Measurements from ENCODE around the gene SGPL1. TPM values are rescaled to one million over a fixed set of nuclear protein-coding genes. Genes with fewer than 3 reads are reported as not detected.

Gene SGPL1
- total RNA-seq, 1 experiment from 2014 or later: 28.3 TPM

DNA sequence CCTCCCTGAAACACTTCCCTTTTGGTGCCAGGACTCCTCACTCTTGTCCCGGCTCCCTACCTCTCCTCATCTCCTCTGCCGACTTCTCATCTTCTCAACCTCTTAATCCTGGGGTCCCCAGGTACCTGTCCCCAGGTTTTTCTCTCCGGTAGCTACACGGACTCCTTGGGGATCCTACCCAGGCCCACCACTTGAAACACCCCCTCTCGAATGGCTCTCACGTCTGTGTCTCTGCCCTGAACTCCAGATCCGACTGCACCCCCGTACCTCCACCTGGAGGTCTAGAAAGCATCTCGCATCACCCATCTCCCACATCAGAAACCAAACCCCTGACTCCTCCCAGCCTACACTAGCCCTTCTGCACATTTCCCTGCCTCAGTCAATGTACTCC lies 35.4 kb upstream of the SGPL1 start:
- no peak for DNase-seq (ENCODE audit: low read depth)

GRCh38 chr10:70780772-70781171 lies 35.0 kb upstream of the SGPL1 start:
- DNase-seq (ENCODE audit: low read depth): no peak

- DNase-seq (ENCODE audit: low read depth): no peak
These were observed 34.2 kb upstream of the SGPL1 start for GRCh38 chr10:70781461-70782051.

GRCh38 chr10:70782086-70782745 lies 33.5 kb upstream of the SGPL1 start:
- no peak for DNase-seq (ENCODE audit: low read depth)

GRCh38 chr10:70782746-70783680 lies 32.7 kb upstream of the SGPL1 start:
- no peak for DNase-seq (ENCODE audit: low read depth)

DNA sequence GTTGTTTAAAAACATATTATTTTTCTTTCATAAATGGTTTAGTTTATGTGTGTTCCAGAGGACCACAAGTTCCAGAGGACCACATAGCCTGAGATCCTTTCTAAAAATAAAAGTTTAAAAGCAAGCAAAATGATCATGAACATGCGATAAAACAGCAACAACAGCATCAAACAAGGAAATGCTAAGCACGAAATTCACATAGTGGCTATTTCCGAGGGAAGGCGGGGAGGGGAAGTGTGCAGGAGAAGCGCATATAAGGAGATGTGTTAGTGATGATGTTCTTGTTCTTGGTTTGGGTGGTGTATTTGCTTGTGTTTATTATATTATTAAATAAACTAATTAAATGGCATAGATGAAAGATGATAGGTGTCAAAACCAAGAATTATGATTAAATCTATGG lies 31.7 kb upstream of the SGPL1 start:
- no peak for DNase-seq (ENCODE audit: low read depth)

DNA sequence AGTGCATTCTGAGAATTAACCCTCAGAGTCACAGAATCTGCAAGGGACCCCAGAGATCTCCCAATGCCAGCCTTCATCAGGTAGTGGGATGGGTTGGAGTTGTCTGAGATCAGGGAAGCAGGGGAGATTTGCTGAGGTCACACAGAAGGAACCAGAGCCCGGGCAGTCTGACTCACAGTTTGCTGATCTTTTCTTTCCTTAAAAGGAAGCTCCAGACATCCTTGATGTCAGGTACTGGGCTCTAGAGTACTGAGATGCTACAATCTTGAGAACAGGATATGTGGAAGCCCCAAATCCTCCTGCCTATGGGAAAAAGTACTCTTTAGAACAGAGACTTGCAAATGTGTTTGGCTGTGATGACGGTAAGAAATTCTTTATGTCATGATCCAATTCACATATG lies 31.3 kb upstream of the SGPL1 start:
- peak; percentile 24 for DNase-seq (ENCODE audit: low read depth)

DNA sequence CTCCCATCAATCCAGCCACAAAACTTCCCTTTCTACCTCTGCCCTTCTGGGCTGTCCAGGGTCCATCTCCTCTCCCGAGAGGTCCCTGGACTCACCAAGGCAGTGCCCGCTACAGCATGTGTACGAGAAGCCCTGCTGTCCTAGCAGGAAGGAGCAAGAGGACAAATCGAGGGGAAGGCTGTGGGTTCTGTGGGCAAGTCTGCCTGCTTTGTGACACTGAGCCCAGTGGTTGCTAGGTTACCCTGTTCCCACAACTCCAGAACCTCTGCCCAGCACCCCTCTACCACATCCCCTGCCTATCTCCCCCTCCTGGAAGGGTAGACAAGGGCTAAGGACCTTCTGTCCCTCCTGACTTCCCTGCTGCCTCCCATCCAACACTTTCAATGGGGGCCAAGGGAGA lies 30.6 kb upstream of the SGPL1 start, which contains the start of gene TBATA:
Gene TBATA (minus strand): TSS at position 188 of the 400 bp plus-strand sequence. CDS start 1,998 bp downstream, outside the sequence.
- no peak for DNase-seq (ENCODE audit: low read depth)

GRCh38 chr10:70786799-70787415 lies 28.8 kb upstream of the SGPL1 start:
- no peak for DNase-seq (ENCODE audit: low read depth)

DNA sequence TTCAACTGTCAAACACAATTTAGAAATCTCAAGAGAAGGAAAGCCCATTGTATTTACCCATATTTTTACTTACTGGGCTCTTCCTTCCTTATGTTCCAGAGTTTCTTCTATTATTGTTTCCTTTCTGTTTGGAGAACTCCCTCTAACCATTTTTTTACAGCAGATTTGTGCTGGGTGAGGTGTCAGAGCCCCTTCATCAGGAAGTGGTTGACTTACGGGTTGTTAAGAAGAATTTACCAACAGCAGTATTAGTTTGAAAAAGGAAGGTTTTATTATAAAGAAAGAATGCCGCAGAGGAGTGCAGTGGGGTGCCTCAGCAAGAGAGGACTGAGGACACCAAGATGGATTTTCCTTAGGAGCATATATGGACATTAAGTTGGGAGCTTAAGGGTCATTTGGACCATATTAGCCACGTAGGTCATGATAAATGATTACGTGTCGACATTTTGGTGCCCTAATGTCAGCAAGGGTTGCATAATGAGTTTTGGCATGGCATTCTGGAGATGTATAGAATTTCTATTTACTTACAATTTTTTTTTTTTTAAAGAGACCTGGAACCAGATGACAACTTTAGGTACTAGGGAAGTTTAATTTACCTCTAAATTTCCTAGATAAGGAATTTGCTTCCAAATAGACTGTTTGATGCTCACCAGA lies 24.2 kb upstream of the SGPL1 start:
- no peak for DNase-seq (ENCODE audit: low read depth)

GRCh38 chr10:70795613-70796012 lies 20.1 kb upstream of the SGPL1 start:
- no peak for DNase-seq (ENCODE audit: low read depth)

- DNase-seq (ENCODE audit: low read depth): no peak
These were observed 17.9 kb upstream of the SGPL1 start for GRCh38 chr10:70797840-70798239.

GRCh38 chr10:70799124-70799523 lies 16.6 kb upstream of the SGPL1 start:
- DNase-seq (ENCODE audit: low read depth): peak; percentile 23

DNA sequence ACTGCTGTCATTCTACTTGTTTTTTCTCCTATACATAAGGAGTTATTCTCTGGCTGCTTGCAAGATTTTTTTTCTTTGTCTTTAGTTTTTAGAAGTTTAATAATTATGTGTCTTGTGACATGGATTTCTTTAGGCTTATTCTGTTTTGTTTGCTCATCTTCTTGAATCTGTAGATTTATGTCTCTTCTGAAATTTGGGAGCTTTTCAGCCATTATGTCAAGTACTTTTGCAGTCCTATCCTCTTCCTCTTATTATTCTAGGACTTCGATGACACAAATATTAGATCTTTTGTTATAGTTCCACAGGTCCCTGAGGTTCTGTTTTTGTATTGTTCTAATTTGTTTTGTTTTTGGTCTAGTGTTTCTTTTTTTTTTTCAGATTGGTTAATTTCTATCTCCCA lies 13.9 kb upstream of the SGPL1 start:
- no peak for DNase-seq (ENCODE audit: low read depth)

DNA sequence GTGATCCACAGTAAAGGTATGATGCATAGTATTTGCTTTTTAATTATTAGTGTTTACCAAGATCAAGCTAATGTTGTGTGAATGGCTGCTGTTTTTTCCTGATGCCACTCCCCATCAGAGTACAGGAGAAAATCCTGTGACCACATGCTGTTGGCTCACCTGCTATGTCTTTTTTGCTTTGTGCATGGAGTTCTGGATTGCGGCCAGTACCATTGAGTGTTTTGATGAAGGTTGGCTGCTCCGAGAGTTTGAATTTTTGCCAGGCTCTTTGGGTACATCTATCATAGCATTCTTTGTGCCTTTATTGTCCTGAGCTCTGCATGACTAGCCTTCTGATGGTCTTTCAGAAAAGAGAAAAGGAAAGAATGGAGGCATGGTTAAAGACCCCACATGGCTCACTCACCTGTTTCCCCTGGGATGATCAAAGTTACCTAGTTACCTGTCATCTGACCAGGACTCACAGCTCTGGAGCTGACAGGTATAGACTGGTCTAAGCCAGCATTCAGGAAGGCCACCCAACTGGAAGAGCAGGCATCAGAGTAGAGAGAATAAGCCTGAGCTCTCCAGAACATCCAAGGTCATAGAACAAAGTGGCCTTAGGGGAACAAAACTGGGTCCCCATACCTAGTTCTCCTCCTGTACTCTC lies 11.8 kb upstream of the SGPL1 start:
- no peak for DNase-seq (ENCODE audit: low read depth)

- DNase-seq (ENCODE audit: low read depth): no peak
These were observed 11.3 kb upstream of the SGPL1 start for GRCh38 chr10:70804421-70804808.

GRCh38 chr10:70805619-70806215 lies 10.0 kb upstream of the SGPL1 start:
- no peak for DNase-seq (ENCODE audit: low read depth)

- no peak for DNase-seq (ENCODE audit: low read depth)
These were observed 8.9 kb upstream of the SGPL1 start for GRCh38 chr10:70806841-70807240.

DNA sequence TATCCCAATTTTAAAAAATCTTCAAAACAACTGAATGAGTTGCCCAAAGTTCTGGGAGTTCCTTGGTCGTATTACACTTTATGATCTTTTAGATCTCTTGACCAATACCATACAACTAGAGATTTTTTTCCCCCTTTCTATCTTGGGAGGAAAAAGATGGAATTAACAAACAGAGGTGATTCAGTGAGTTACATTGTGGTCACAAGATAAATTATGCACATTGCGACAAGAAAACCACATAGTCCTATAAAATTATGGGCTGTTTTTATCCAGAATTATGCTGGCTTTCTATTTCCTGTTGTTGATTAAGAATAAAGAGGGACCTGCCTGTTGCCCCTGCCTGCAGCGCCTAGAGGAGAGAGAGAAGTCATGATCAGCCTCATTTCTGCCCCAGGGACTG lies 8.2 kb upstream of the SGPL1 start:
- DNase-seq (ENCODE audit: low read depth): no peak

DNA sequence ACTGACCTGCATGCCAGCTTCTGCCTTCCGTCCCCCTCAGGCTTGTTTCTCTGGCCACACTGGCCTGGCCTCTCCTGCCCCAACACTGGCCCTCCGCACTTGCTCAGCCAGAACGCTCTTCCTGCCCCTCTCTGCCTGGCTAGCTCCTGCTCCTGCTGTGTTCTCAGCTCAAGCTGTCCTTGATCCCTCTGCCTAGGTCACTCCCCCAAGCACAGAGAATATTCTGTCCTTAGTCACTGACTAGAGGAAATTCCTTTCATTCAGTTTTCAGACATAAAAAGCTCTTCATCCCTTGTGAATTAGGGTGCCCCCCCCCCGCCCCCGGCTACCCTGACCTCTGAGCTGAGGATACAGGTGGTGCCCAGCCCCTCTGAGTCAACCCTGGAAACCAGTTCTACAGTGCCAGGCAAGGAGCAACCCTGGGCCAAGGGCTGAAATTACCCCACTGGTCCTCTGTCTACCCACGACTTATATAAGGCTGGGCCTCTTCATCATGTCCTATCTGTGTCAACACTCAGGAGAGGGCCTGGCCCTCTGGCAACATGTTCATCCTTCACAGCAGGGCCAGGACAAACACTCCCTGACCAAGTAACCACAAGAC lies 6.6 kb upstream of the SGPL1 start:
- no peak for DNase-seq (ENCODE audit: low read depth)

Measured in HT1080 (cell line).